ENCODE measurements around the gene TUFT1. TPM values are rescaled to one million over a fixed set of nuclear protein-coding genes. Genes with fewer than 3 reads are reported as not detected.
"Not testable (repeated sequence)": the region's sequence is repeated elsewhere in the genome, so short reads cannot be mapped to it uniquely, and the experiment has no call there.

TUFT1 gene
- polyA plus RNA-seq, 1 donor = 8.8 TPM

- no peak for DNase-seq
Measured at GRCh38 chr1:151512801-151513625, 27.1 kb upstream of the TUFT1 start.

GRCh38 chr1:151513626-151514121, 26.4 kb upstream of the TUFT1 start:
- no peak for DNase-seq

DNA sequence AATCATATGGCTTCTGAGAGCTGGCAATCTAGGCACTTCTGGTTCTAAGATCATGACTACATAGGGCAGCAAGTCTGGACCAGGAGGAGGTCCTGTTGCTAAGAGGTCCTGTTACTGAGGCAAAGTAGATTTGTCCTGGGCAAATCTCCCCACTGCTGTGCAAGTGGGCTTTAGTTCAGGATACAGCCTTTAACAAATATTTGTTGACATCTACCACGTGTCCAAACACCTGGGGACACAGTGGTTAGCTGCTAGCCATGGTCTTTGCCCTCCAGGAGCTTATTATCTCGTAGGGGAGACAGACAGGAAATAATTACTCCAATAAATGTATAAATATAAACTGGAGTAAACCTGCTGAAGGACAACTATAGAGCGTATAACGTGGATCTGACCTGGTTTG, 25.7 kb upstream of the TUFT1 start:
- no peak for DNase-seq

DNA sequence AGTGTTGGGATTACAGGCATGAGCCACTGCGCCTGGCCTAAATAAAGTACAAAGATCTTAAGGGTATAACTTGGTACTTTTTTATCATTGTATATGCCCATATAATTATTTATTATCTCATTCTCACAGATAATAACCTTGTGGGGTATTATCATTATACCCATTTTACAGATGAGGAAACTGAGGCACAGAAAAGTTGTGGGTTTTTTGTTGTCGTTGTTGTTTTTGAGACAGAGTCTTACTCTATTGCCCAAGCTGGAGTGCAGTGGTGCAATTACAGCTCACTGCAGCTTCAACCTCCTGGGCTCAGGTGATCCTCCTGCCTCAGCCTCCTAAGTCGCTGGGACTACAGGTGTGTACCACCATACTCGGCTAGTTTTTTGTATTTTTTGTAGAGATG, 24.8 kb upstream of the TUFT1 start:
- no peak for DNase-seq

- no peak for DNase-seq
Measured at GRCh38 chr1:151516031-151516511, 24.0 kb upstream of the TUFT1 start.

DNA sequence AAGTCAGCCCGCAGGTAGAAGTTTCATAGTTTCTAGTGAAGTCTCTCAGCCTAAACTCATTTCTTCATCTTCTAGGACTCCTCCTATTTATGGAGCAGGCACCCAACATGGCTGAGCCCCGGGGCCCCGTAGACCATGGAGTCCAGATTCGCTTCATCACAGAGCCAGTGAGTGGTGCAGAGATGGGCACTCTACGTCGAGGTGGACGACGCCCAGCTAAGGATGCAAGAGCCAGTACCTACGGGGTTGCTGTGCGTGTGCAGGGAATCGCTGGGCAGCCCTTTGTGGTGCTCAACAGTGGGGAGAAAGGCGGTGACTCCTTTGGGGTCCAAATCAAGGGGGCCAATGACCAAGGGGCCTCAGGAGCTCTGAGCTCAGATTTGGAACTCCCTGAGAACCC, 21.7 kb upstream of the TUFT1 start:
- DNase-seq = no peak

- DNase-seq = no peak
Measured at GRCh38 chr1:151518936-151519335, 21.2 kb upstream of the TUFT1 start.

DNA sequence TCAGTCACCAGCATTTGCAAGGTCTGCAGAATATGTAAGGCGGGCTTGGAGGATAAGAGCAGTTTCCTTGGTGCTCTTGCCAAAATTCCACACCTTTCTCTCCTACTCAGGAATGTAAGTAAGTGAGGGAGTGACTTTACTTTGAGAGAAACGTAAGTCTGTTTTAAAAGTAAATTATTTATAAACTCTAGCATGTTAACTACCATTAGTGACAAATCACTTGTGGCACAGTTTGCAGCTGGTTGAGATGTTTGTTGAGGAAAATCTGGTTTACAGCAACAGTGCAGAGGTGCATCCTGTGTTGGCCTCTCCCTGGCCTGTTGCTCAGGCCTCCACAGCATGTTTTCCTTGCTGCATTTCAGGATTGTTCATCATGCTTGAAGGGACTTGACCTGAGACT, 20.4 kb upstream of the TUFT1 start:
- DNase-seq = no peak

DNA sequence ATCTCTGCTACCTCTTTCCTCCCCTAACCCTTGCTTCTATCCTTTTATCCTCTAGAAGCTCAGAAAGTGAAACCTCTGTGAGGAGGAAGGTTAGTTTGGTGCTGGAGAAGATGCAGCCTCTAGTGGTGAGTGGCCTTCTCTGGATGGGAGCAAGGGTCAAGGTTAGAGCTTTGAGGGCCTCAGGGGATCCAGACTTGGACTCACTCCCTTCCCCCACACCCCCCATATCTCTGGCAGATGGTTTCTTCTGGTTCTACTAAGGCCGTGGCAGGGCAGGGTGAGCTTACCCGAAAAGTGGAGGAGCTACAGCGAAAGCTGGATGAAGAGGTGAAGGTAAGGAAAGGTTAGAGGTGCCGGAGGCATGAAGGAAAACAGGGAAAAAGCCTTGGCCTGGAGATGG, 19.8 kb upstream of the TUFT1 start:
- DNase-seq = no peak

- not testable (repeated sequence) for DNase-seq
Measured at GRCh38 chr1:151522427-151522826, 17.7 kb upstream of the TUFT1 start.

GRCh38 chr1:151523326-151523725, 16.8 kb upstream of the TUFT1 start:
- no peak for DNase-seq

DNA sequence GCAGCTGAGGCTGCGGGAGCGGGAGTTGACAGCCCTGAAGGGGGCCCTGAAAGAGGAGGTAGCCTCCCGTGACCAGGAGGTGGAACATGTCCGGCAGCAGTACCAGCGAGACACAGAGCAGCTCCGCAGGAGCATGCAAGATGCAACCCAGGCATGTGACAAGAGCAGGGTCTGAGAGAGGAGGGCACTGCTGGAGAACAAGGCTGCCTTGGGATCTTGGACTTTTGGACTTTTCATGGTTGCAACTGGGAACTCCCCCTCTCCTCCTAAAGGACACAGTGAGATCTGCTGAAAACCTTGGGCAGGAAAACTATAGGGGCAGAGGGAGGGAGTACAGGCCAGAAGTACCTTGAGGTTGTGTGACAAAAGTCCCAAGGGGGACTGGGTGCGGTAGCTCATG, 15.4 kb upstream of the TUFT1 start:
- DNase-seq = no peak

DNA sequence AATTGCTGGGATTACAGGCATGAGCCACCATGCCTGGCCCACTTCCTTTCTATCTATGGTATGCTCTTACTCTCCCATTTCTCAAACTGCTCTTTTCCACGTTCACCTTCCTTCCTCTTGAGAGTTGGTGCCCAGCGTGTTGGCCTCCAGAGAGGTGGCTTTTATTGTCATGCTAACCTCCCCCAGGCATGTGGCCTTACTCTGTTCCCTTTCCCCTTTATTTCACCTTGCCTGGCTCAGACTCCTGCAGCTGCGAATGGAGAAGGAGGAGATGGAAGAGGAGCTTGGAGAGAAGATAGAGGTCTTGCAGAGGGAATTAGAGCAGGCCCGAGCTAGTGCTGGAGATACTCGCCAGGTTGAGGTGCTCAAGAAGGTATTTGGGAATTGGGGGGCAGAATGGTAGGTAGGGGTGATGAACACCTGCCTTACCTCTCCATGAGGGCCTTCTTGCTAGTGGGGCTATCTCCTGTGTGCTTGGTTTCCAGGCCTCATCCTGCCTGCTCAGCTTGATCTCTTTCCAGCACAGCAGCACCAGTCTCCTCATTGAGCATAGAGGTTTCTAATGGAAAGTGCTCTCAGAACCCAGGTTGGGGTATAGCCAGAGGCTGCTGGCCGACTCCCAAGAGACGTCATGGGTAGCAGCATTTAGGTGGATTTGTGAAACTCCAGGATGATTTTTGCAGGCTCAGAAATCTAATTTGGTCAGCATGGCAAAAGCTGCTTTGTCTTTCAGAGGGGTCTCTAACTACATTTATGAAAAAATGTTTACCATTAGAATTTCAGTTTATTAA, 13.2 kb upstream of the TUFT1 start:
- peak; percentile 62 for DNase-seq

DNA sequence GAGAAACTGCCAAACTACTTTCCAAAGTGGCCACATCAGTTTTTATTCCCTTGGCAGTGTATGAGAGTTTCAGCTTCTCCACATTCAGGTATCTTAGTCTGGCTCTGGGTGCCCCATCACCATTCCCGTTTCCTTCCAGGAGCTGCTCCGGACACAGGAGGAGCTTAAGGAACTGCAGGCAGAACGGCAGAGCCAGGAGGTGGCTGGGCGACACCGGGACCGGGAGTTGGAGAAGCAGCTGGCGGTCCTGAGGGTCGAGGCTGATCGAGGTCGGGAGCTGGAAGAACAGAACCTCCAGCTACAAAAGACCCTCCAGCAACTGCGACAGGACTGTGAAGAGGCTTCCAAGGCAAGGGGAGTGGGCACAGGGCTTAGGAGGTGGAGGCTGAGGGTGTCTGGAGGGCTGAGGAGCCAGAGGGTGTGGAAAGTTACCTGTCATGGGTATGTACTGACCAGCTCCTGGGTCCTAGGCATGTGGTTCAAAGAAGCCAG, 10.9 kb upstream of the TUFT1 start:
- DNase-seq = no peak

DNA sequence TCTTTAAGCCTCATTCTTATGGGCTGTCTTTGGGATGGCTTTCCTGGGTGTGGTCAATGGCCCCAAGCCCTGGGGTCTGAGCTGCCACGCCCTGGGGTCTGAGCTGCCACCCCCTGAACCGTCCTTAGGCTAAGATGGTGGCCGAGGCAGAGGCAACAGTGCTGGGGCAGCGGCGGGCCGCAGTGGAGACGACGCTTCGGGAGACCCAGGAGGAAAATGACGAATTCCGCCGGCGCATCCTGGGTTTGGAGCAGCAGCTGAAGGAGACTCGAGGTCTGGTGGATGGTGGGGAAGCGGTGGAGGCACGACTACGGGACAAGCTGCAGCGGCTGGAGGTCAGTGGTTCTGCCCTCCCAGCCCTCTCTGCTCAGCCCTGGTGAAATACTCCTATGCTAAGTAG, 10.3 kb upstream of the TUFT1 start:
- DNase-seq = no peak

- no peak for DNase-seq
Measured at GRCh38 chr1:151530461-151530860, 9.6 kb upstream of the TUFT1 start.

DNA sequence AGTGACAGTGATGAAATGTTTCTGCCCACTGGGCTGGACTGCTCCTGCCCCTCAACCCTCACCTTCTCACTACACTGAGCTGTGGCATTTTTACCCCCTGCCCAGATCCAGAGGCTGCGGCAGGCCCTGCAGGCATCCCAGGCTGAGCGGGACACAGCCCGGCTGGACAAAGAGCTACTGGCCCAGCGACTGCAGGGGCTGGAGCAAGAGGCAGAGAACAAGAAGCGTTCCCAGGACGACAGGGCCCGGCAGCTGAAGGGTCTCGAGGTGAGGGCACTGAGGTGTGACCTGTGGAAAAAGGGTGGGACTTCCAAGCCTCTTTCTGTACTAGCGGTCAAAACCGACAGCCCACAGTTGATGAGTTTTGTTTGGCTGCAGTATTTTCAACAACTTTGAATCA, 6.2 kb upstream of the TUFT1 start:
- no peak for DNase-seq

- DNase-seq = peak; percentile 62
Measured at GRCh38 chr1:151534662-151535278, 5.3 kb upstream of the TUFT1 start.

GRCh38 chr1:151535326-151536271, 4.5 kb upstream of the TUFT1 start:
- DNase-seq = no peak

DNA sequence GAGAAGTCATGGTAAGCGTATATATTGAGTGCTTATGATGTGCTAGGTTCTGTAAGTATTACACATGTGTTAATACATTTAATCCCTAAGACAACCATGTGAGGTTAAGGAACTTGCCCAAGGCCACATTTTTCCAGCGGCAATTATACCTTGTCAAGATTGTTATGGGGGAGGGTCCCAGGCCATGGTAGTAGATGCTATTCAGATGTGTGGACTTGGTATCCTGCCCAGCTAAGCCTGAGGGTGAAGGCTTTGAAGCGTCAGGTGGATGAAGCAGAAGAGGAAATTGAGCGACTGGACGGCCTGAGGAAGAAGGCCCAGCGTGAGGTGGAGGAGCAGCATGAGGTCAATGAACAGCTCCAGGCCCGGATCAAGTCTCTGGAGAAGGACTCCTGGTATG, 3.6 kb upstream of the TUFT1 start:
- no peak for DNase-seq

DNA sequence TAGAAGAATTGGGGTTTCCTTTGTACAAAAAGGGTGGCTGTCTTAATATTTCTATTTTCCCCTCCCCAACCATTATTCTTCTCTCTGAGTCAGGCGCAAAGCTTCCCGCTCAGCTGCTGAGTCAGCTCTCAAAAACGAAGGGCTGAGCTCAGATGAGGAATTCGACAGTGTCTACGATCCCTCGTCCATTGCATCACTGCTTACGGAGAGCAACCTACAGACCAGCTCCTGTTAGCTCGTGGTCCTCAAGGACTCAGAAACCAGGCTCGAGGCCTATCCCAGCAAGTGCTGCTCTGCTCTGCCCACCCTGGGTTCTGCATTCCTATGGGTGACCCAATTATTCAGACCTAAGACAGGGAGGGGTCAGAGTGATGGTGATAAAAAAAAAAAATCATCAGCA, 3.0 kb upstream of the TUFT1 start:
- DNase-seq = no peak
